CD4-positive, alpha-beta T cell treated with Interleukin-21 for 1 hour (primary cell): ENCODE results near the gene OMG.
"Not testable (repeated sequence)": the region's sequence is repeated elsewhere in the genome, so short reads cannot be mapped to it uniquely, and the experiment has no call there.

Experiments
- DNase-seq: peaks from one replicate; pipeline ENCODE4 v3.0.0-alpha.2; 2020

The OMG gene

GRCh38 chr17:31297090-31297489 is at the start of gene OMG:
Gene OMG (minus strand): TSS chr17:31297239. CDS start chr17:31296331, 908 bp downstream.
- no peak for DNase-seq

- DNase-seq: not testable (repeated sequence)
Observed at GRCh38 chr17:31345191-31345747, 48.2 kb upstream of the OMG start.

GRCh38 chr17:31339906-31340661 is 43.0 kb upstream of the OMG start:
- DNase-seq: no peak

GRCh38 chr17:31329221-31329620 is 32.2 kb upstream of the OMG start:
- no peak for DNase-seq

- DNase-seq: no peak
Observed at GRCh38 chr17:31328160-31328535, 31.1 kb upstream of the OMG start.

- no peak for DNase-seq
Observed at GRCh38 chr17:31327534-31328159, 30.6 kb upstream of the OMG start.

GRCh38 chr17:31323551-31323950 is 26.5 kb upstream of the OMG start:
- no peak for DNase-seq

- DNase-seq: peak; percentile 60
Observed at GRCh38 chr17:31321966-31322365, 24.9 kb upstream of the OMG start.

- DNase-seq: peak; percentile 91
Observed at GRCh38 chr17:31321481-31321880, 24.4 kb upstream of the OMG start, which contains the start of gene EVI2A. Gene EVI2A (minus strand): TSS chr17:31321622. CDS start chr17:31319013, 2,609 bp downstream.

- peak; percentile 26 for DNase-seq
Observed at GRCh38 chr17:31320791-31321190, 23.8 kb upstream of the OMG start.

GRCh38 chr17:31320241-31320640 is 23.2 kb upstream of the OMG start:
- peak; percentile 44 for DNase-seq

- peak; percentile 63 for DNase-seq
Observed at GRCh38 chr17:31318851-31319661, 22.0 kb upstream of the OMG start.

GRCh38 chr17:31318298-31318801 is 21.3 kb upstream of the OMG start:
- DNase-seq: peak; percentile 69

- DNase-seq: no peak
Observed at GRCh38 chr17:31314782-31315100, 17.7 kb upstream of the OMG start.

- peak; percentile 60 for DNase-seq
Observed at GRCh38 chr17:31313982-31314781, 17.1 kb upstream of the OMG start, which contains the start of gene EVI2B. Gene EVI2B (minus strand): TSS chr17:31314054. CDS start chr17:31305609, 8,445 bp downstream.

- DNase-seq: peak; percentile 55
Observed at GRCh38 chr17:31312223-31312622, 15.2 kb upstream of the OMG start.

GRCh38 chr17:31311526-31311925 is 14.5 kb upstream of the OMG start:
- no peak for DNase-seq

GRCh38 chr17:31310886-31311285 is 13.8 kb upstream of the OMG start:
- no peak for DNase-seq

- DNase-seq: peak; percentile 84
Observed at GRCh38 chr17:31310260-31310659, 13.2 kb upstream of the OMG start.

- DNase-seq: peak; percentile 63
Observed at GRCh38 chr17:31309556-31309955, 12.5 kb upstream of the OMG start.

- DNase-seq: no peak
Observed at GRCh38 chr17:31308372-31309334, 11.6 kb upstream of the OMG start.
